ENCODE measurements around the gene KRT86. TPM values are rescaled to one million over a fixed set of nuclear protein-coding genes. Genes with fewer than 3 reads are reported as not detected.

The KRT86 gene
- total and polyA plus RNA-seq, 2 of the 13 experiments (the other 11 are each of a cell fraction or from before 2014, with no cell fraction given): not detected

DNA sequence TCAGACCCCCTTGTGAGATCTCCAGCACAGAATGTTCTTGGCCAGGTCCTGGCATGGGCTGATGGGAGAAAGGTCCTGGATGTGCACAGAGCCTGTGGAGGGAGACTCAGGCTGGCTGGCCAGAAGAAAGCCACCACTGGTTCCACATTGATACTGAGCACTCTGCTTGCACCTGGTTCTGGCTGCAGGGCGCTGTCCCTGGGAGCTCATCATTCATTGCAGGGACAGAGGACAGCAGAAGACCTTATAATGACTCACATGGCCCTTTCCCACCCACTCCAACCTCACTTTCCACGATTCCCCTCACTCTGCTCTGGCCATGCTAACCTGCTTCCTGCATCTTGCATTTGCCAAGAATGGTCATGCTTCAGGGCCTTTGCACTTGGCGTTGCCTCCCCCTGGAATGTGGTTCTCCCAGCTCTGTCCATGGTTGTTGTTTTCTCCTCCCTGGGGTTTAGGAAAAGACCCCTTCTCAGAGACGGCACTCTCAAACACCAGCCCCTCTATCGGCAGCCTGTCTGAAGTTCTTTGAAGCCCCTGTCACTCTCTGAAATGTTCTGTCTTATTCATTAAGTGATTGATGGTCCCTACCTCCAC, 31.1 kb upstream of the KRT86 start (continued):
- TF ChIP-seq ZBTB2 (CRISPR knock-in tag; IDR thresholded peaks at IDR 0.05; ENCODE audit: low read depth): no peak
- TF ChIP-seq ZNF670 (CRISPR knock-in tag; IDR thresholded peaks at IDR 0.05; ENCODE audit: borderline replicate concordance): no peak
- no peak for TF ChIP-seq KMT2B (CRISPR knock-in tag; IDR thresholded peaks at IDR 0.05)
- no peak for TF ChIP-seq CBFB (CRISPR knock-in tag; IDR thresholded peaks at IDR 0.05)
- no peak for TF ChIP-seq HCFC1 (IDR thresholded peaks at IDR 0.05; ENCODE audit: low read depth, low read length)

- ATAC-seq (no peak; the same call in 2 of the 3 replicates), FAIRE-seq (no peak), DNase-seq (ENCODE audit: low spot score) (peak; percentile 13)
- CTCF ChIA-PET (ENCODE audit: low intra/inter-chr PET ratio, low total read pairs): no interaction called here
- no peak overlapping the region for H2AFZ ChIP-seq (ENCODE audit: low read length)
- H3K27ac ChIP-seq (ENCODE audit: extremely low read length, insufficient read depth, low read length): no peak overlapping the region
- no peak overlapping the region for H3K9ac ChIP-seq (ENCODE audit: insufficient read depth, low read depth, low read length)
- H3K36me3 ChIP-seq (replicated peaks in 1 of 2; ENCODE audit: control insufficient read depth in 1 of 2, insufficient read depth in 2 of 2, low read length in 2 of 2): no peaks in the 10 kb centered on the region
- peaks cover 20% of the 10 kb centered on the region for H3K4me1 ChIP-seq (ENCODE audit: insufficient read depth, low read length)
- H3K4me3 ChIP-seq (replicated peaks in 1 of 3; ENCODE audit: insufficient read depth in 1 of 3, low read depth in 2 of 3, low read length in 3 of 3): no peak overlapping the region
- H3K9me3 ChIP-seq (ENCODE audit: low read length): no peaks in the 10 kb centered on the region
- POLR2A ChIA-PET: no interaction called here
- BruUV-seq (replicated peaks): no TSS peak
- H3K27me3 ChIP-seq (ENCODE audit: control insufficient read depth in 1 of 2, insufficient read depth in 2 of 2, low read length in 2 of 2): peaks cover 4 to 47% of the 10 kb centered on the region in 2 experiments; a peak in 4 of 5 replicates
- H4K20me1 ChIP-seq (ENCODE audit: insufficient read depth, low read length): 0 out of 2 replicates have a peak, but pooled peaks cover 2% of the 10 kb centered on the region
- TF ChIP-seq FOSL2 (CRISPR knock-in tag; IDR thresholded peaks at IDR 0.05): peak; percentile 60
- TF ChIP-seq GMEB2 (CRISPR knock-in tag; IDR thresholded peaks at IDR 0.05; ENCODE audit: low read depth): no peak
- WGBS (ENCODE audit: low lambda C conversion rate): 5% methylated on average over 8 of the region's 12 CpGs
- no peaks in the 10 kb centered on the region for H3K79me2 ChIP-seq (ENCODE audit: insufficient read depth, low read length)
- intact Hi-C loops (cut with micrococcal nuclease; ENCODE audit: unreplicated experiment): no loop called here
- in situ Hi-C loops (cut with HindIII; ENCODE audit: extremely low pct_ligation_motif_present, low pct_unique_long_range_greater_than_20kb): no loop called here
- H3K4me2 ChIP-seq (ENCODE audit: low read depth, low read length): no peak overlapping the region; the same call in 1 of the 2 replicates
These were observed 30.4 kb upstream of the KRT86 start for GRCh38 chr12:52243856-52244614.

All from HepG2 (cell line).